ENCODE measurements around the gene PLIN5.

- peak in 1 of 2 donors; percentile 43 for TF ChIP-seq CTCF (IDR thresholded peaks at IDR 0.05)
- no peak for TF ChIP-seq POLR2A (IDR thresholded peaks at IDR 0.05)
- TF ChIP-seq POLR2AphosphoS5 (IDR thresholded peaks at IDR 0.05) = no peak
- no peak for TF ChIP-seq EP300 (IDR thresholded peaks at IDR 0.05)
Measured at GRCh38 chr19:4495471-4495870, 39.6 kb downstream of the PLIN5 start.
